GM12865 (cell line): Measurements from ENCODE around the gene FAM180A.

Source experiments
- DNase-seq: peaks from one replicate; pipeline ENCODE4 v3.0.0; 2010; ENCODE audit warnings: low read depth
- H3K4me3 ChIP-seq: 2 replicates; pipeline ENCODE4 v1.5.1; 2011; ENCODE audit warnings: mild to moderate bottlenecking, low read depth, low read length, control low read depth
- TF ChIP-seq, protein P1 (sequence below): IDR thresholded peaks from 2 replicates; pipeline ENCODE4 v1.5.1; 2011; ENCODE audit warnings: low read length, control low read depth, low read depth, inconsistent platforms; ENCODE audit not compliant: insufficient read depth; ENCODE audit errors: missing control alignments

The FAM180A gene

DNA sequence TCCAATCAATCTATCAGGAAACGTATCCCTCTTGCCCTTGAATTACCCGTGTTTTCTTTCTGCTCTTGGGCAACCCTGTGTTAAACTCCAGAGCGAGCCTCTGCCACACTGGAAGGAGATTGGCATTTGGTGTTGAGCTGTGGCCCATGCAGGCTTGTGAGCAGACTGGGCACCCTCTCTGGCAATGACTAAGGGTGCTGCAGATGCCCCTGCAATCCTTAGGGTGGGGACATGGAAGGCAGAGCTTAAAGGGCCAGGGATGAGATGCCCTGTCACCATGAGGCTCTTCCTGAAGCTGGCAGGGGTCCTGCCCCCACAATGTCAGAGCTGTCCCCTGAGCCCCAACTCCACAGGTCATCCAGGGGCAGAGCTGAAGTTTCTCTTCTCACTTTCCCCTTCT, 19.5 kb upstream of the FAM180A start:
- TF ChIP-seq, protein P1, sequence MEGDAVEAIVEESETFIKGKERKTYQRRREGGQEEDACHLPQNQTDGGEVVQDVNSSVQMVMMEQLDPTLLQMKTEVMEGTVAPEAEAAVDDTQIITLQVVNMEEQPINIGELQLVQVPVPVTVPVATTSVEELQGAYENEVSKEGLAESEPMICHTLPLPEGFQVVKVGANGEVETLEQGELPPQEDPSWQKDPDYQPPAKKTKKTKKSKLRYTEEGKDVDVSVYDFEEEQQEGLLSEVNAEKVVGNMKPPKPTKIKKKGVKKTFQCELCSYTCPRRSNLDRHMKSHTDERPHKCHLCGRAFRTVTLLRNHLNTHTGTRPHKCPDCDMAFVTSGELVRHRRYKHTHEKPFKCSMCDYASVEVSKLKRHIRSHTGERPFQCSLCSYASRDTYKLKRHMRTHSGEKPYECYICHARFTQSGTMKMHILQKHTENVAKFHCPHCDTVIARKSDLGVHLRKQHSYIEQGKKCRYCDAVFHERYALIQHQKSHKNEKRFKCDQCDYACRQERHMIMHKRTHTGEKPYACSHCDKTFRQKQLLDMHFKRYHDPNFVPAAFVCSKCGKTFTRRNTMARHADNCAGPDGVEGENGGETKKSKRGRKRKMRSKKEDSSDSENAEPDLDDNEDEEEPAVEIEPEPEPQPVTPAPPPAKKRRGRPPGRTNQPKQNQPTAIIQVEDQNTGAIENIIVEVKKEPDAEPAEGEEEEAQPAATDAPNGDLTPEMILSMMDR: no peak
- no peak overlapping the region for H3K4me3 ChIP-seq
- no peak for DNase-seq

DNA sequence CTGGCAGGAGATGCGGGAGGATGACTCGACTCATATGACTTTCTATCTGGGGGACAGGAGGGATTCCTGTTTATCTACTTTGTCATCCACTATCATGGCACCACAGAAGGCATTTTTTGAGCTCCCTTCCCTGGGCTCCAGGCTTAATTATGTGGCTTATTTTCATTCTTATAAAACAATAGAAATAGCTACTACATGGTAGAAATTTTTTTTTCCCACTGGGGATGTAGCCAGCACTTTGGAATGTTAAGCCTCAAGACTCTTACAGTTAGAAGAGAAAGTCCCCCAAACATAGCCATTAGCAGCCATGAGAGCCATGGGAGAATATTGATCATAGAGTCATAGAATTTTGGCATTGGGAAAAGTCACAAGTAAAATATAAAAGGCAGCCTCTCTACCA, 14.6 kb upstream of the FAM180A start:
- TF ChIP-seq, protein P1: no peak
- H3K4me3 ChIP-seq: no peak overlapping the region
- no peak for DNase-seq

DNA sequence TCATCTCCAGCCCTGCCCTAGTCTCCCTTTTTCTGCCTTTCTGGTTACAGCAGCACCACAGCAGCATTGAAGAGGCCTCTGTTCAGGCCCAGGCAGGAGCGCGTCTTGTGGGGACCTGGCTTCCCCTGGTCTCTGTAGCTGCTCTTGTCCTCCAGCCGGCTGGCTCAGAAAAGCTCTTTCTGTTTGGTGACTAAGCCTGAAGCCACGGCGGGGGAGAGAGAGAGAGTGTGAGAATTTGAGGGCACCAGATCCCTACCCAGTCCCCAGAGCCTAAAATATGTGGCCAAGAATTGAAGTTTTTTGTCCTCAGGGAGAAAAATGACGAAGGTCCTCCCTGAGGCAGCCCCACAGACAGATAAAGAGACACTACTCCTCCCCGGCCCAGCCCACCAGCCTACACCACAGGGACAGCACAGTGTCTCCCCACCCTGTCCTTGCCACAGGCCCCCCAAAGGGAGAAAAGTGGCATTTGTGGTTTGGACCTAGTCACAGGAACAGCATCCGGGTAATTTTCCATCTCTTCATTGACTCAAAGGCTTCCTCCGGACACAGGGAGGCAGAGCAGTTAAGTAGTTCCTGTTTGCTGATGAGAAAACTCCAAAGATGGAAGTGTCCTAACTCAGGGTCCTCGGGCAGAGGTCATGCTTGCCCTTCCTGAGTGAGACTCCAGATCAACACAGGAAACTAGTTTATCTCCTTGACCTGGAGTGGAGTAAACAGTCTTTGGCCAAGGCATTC, 13.3 kb upstream of the FAM180A start:
- H3K4me3 ChIP-seq: no peak overlapping the region
- DNase-seq: no peak
- TF ChIP-seq, protein P1: no peak

DNA sequence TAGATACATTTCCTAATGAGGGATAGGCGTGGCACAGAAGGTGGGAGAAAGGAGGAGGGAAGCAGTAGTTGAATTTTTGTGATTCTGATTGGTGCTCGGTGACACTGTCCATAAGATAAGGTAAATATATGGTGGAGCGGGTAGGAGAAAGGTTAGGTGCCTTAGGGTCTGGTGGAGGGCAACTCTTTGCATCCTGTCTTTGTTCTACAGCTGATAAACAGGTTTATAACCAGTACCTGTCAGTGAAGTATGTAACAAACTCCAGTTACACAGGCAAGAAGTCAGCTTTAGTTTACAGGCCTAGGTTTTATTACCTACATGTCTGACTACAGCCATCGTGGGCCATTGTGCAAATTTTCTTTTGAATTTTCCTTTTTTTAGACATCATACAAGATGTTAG, 10.9 kb upstream of the FAM180A start:
- no peak overlapping the region for H3K4me3 ChIP-seq
- no peak for DNase-seq
- TF ChIP-seq, protein P1: no peak

DNA sequence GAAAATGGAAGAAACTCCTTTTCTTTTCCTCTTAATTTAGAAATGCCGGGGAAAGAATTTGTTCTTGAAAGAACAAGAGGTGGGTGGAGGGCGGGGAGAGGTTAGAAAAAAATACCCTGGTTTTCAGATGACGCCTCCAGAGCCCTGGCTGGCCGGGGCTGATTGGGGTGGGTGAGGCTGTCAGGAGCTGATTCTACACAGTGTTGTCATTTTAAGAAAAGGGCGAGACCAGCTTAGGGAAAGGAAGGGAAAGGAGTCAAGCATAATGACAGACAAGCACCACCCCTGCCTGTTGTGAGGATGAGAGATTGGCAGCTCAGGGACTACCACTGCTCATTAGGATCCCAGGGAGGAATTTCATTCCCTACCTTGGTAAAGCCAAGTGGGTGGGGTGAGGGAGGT, 9.9 kb upstream of the FAM180A start:
- TF ChIP-seq, protein P1: no peak

DNA sequence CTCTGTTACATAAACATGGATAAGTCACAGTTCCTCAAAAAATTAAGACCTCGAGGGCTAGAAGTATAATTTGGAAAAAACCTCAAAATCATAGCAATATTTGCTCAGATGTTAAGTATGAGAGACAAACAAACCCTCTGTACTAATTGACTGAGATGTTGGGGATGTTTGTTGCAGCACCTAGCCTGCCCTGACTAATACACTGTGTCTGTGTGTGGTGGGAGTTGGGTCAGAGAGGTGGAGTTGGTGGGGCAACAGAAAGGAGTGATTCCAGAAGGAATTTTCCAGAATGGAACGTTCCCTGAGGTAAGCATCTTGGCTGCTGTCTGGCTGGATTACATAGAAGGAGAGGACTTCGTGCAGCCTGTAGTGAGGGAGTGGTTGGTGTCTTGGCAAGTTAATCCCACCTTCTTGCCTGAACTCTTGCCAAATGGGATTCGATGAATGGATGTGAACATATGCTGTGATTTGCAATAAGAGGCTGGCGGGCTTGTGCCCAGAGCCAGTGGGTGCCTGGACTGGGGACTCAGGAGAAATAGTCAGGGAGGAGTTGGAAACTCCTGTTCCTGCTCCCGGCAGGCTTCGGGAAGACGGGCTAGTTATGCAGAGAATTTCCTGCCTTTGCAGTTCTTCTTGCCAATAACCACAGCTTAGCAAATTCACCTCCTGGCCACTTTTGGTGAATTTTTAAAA, 9.3 kb upstream of the FAM180A start:
- DNase-seq: no peak

More for the DNA sequence above, 9.9 kb upstream of the FAM180A start:
- no peak for DNase-seq
- H3K4me3 ChIP-seq: no peak overlapping the region

More for the DNA sequence above, 9.3 kb upstream of the FAM180A start:
- TF ChIP-seq, protein P1: no peak
- H3K4me3 ChIP-seq: no peak overlapping the region
